Measurements from ENCODE around the gene CCNC.
"Not testable (repeated sequence)": the region's sequence is repeated elsewhere in the genome, so short reads cannot be mapped to it uniquely, and the experiment has no call there.

The CCNC gene

GRCh38 chr6:99602520-99603420, 34.3 kb upstream of the CCNC start:
- no peak for DNase-seq

- not testable (repeated sequence) for DNase-seq
Observed at GRCh38 chr6:99594696-99595095, 26.2 kb upstream of the CCNC start.

- DNase-seq: no peak
Observed at GRCh38 chr6:99592900-99593299, 24.4 kb upstream of the CCNC start.

GRCh38 chr6:99591673-99592364, 23.4 kb upstream of the CCNC start:
- no peak for DNase-seq

- no peak for DNase-seq
Observed at GRCh38 chr6:99590728-99591672, 22.5 kb upstream of the CCNC start.

- no peak for DNase-seq
Observed at GRCh38 chr6:99589907-99590493, 21.5 kb upstream of the CCNC start.

- DNase-seq: no peak
Observed at GRCh38 chr6:99589290-99589672, 20.8 kb upstream of the CCNC start.

- peak; percentile 50 to 62 for DNase-seq
Observed at GRCh38 chr6:99588618-99589289, 20.3 kb upstream of the CCNC start.

- DNase-seq: no peak
Observed at GRCh38 chr6:99587792-99588191, 19.3 kb upstream of the CCNC start.

- no peak for DNase-seq
Observed at GRCh38 chr6:99579781-99580180, 11.3 kb upstream of the CCNC start.

- DNase-seq: no peak
Observed at GRCh38 chr6:99575544-99576227, 7.2 kb upstream of the CCNC start.

GRCh38 chr6:99573980-99574617, 5.6 kb upstream of the CCNC start:
- no peak for DNase-seq

- no peak for DNase-seq
Observed at GRCh38 chr6:99563056-99563723, 5.3 kb downstream of the CCNC start.

- DNase-seq: no peak
Observed at GRCh38 chr6:99560668-99561067, 7.8 kb downstream of the CCNC start.

GRCh38 chr6:99559057-99559456, 9.4 kb downstream of the CCNC start:
- DNase-seq: no peak

- no peak for DNase-seq
Observed at GRCh38 chr6:99553888-99554287, 14.6 kb downstream of the CCNC start.

- DNase-seq: no peak
Observed at GRCh38 chr6:99550046-99550748, 18.3 kb downstream of the CCNC start.

GRCh38 chr6:99548706-99549105, 19.8 kb downstream of the CCNC start:
- DNase-seq: no peak

GRCh38 chr6:99547526-99547925, 20.9 kb downstream of the CCNC start:
- DNase-seq: no peak

- no peak for DNase-seq
Observed at GRCh38 chr6:99545442-99545841, 23.0 kb downstream of the CCNC start.
